Measurements from ENCODE around the gene ATF2.

The ATF2 gene

DNA sequence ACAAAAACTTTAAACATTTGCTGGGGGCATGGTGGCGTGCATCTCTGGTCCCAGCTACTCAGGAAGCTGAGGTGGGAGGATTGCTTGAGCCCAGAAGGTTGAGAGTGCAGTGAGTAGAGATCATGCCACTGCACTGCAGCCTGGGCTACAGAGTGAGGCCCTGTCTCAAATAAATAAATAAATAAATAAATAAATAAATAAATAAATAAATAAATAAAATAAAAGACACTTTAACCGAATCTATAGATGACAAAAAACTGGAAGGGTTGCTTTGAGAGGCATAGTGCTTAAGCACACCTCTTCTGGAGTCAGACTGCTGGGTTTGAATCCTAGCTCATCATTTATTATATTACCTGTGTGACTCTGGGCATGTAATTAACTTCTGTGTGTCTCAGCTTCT, 141.6 kb downstream of the ATF2 start:
- Histone ChIP-seq H3K27me3 (ENCODE audit: insufficient read depth, insufficient read length) (no peaks in the 10 kb centered on the region), H3K4me1 (ENCODE audit: insufficient read depth, insufficient read length) (no peaks in the 10 kb centered on the region), H3K9ac (ENCODE audit: insufficient read length, low read depth) (no peak overlapping the region), H3K4me3 (ENCODE audit: insufficient read length, low read depth) (no peak overlapping the region), H3K36me3 (ENCODE audit: insufficient read depth, insufficient read length, low read length) (no peaks in the 10 kb centered on the region), H3K9me3 (ENCODE audit: insufficient read depth, low read length) (no peaks in the 10 kb centered on the region)
- no peak for DNase-seq (ENCODE audit: low read depth, low spot score)
- TF ChIP-seq ZNF274 (IDR thresholded peaks at IDR 0.05; ENCODE audit: low read depth, low read length) (no peak), YY1 (IDR thresholded peaks at IDR 0.05; ENCODE audit: insufficient read depth, insufficient read length) (no peak), SUZ12 (IDR thresholded peaks at IDR 0.05; ENCODE audit: extremely low read depth, insufficient read depth, insufficient read length) (no peak)

GRCh38 chr2:175025946-175026345, 142.1 kb downstream of the ATF2 start:
- no peak overlapping the region for H3K4me3 ChIP-seq (ENCODE audit: insufficient read length, low read depth)
- no peak for DNase-seq (ENCODE audit: low read depth, low spot score)
- no peaks in the 10 kb centered on the region for H3K36me3 ChIP-seq (ENCODE audit: insufficient read depth, insufficient read length, low read length)
- H3K4me1 ChIP-seq (ENCODE audit: insufficient read depth, insufficient read length), result no peaks in the 10 kb centered on the region
- H3K27me3 ChIP-seq (ENCODE audit: insufficient read depth, insufficient read length), result no peaks in the 10 kb centered on the region
- TF ChIP-seq SUZ12 (IDR thresholded peaks at IDR 0.05; ENCODE audit: extremely low read depth, insufficient read depth, insufficient read length), result no peak
- TF ChIP-seq YY1 (IDR thresholded peaks at IDR 0.05; ENCODE audit: insufficient read depth, insufficient read length), result no peak
- no peak for TF ChIP-seq ZNF274 (IDR thresholded peaks at IDR 0.05; ENCODE audit: low read depth, low read length)
- H3K9me3 ChIP-seq (ENCODE audit: insufficient read depth, low read length), result no peaks in the 10 kb centered on the region
- no peak overlapping the region for H3K9ac ChIP-seq (ENCODE audit: insufficient read length, low read depth)

DNA sequence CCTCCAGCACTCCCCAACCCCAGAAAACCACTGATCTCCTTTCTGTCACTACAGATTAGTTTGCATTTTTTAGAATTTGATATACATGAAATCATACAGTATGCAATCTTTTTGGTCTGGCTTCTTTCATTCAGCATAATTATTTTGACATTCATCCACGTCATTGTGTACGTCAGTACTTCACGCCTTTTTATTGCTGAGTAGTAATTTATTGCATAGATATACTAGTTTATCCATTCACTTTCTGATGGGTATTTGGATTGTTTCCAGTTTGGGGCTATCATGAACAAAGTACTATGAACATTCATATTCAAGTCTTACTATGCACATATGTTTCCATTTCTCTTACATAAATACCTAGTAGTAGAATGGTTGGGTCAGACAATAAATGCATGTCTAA, 142.8 kb downstream of the ATF2 start:
- DNase-seq (ENCODE audit: low read depth, low spot score), result no peak
- H3K4me3 ChIP-seq (ENCODE audit: insufficient read length, low read depth), result no peak overlapping the region

GRCh38 chr2:175022923-175023322, 145.1 kb downstream of the ATF2 start:
- DNase-seq (ENCODE audit: low read depth, low spot score), result no peak
- H3K9ac ChIP-seq (ENCODE audit: insufficient read length, low read depth), result no peak overlapping the region
- no peak for TF ChIP-seq ZNF274 (IDR thresholded peaks at IDR 0.05; ENCODE audit: low read depth, low read length)
- no peak for TF ChIP-seq SUZ12 (IDR thresholded peaks at IDR 0.05; ENCODE audit: extremely low read depth, insufficient read depth, insufficient read length)
- no peak for TF ChIP-seq YY1 (IDR thresholded peaks at IDR 0.05; ENCODE audit: insufficient read depth, insufficient read length)
- no peak overlapping the region for H3K4me3 ChIP-seq (ENCODE audit: insufficient read length, low read depth)
- no peaks in the 10 kb centered on the region for H3K9me3 ChIP-seq (ENCODE audit: insufficient read depth, low read length)
- no peaks in the 10 kb centered on the region for H3K27me3 ChIP-seq (ENCODE audit: insufficient read depth, insufficient read length)
- no peaks in the 10 kb centered on the region for H3K36me3 ChIP-seq (ENCODE audit: insufficient read depth, insufficient read length, low read length)
- no peaks in the 10 kb centered on the region for H3K4me1 ChIP-seq (ENCODE audit: insufficient read depth, insufficient read length)

More for the DNA sequence above, 142.8 kb downstream of the ATF2 start:
- no peak for TF ChIP-seq YY1 (IDR thresholded peaks at IDR 0.05; ENCODE audit: insufficient read depth, insufficient read length)
- no peak for TF ChIP-seq SUZ12 (IDR thresholded peaks at IDR 0.05; ENCODE audit: extremely low read depth, insufficient read depth, insufficient read length)
- TF ChIP-seq ZNF274 (IDR thresholded peaks at IDR 0.05; ENCODE audit: low read depth, low read length), result no peak
- no peaks in the 10 kb centered on the region for H3K9me3 ChIP-seq (ENCODE audit: insufficient read depth, low read length)
- H3K36me3 ChIP-seq (ENCODE audit: insufficient read depth, insufficient read length, low read length), result no peaks in the 10 kb centered on the region
- H3K4me1 ChIP-seq (ENCODE audit: insufficient read depth, insufficient read length), result no peaks in the 10 kb centered on the region
- no peaks in the 10 kb centered on the region for H3K27me3 ChIP-seq (ENCODE audit: insufficient read depth, insufficient read length)
- H3K9ac ChIP-seq (ENCODE audit: insufficient read length, low read depth), result no peak overlapping the region

Measured in NT2/D1 (cell line).